Activated CD4-positive, CD25-positive, alpha-beta regulatory T cell treated with anti-CD3 and anti-CD28 coated beads, Interleukin-2, amount 50 U/mL, for 24 hours (primary cell): ENCODE results near the gene AQP6.
"Not testable (repeated sequence)": the region's sequence is repeated elsewhere in the genome, so short reads cannot be mapped to it uniquely, and the experiment has no call there.

Source experiments
- ATAC-seq, 2 donors: fragments of 150-1000 bp; cut with Tn5 transposase; one replicate each; pipeline ENCODE4 v1.10.0; 2021; ENCODE audit warnings: mild to moderate bottlenecking in 1 of 2, moderate library complexity in 1 of 2

The AQP6 gene

GRCh38 chr12:49971141-49971540, 1.6 kb upstream of the AQP6 start:
- ATAC-seq, result no peak

GRCh38 chr12:49972129-49972528, 618 bp upstream of the AQP6 start:
- ATAC-seq, result no peak

GRCh38 chr12:49973361-49973830, 649 bp downstream of the AQP6 start:
- no peak for ATAC-seq

GRCh38 chr12:49974231-49974675, 1.5 kb downstream of the AQP6 start:
- no peak for ATAC-seq

- no peak for ATAC-seq
These were observed 2.0 kb downstream of the AQP6 start for GRCh38 chr12:49974677-49975317.

GRCh38 chr12:49975318-49975761, 2.6 kb downstream of the AQP6 start:
- no peak for ATAC-seq

GRCh38 chr12:49976557-49976956, 3.8 kb downstream of the AQP6 start:
- ATAC-seq, result no peak

GRCh38 chr12:49978125-49978524, 5.4 kb downstream of the AQP6 start:
- ATAC-seq, result no peak

- no peak for ATAC-seq
These were observed 6.4 kb downstream of the AQP6 start for GRCh38 chr12:49979016-49979586.

GRCh38 chr12:49979791-49980190, 7.0 kb downstream of the AQP6 start:
- no peak for ATAC-seq

- no peak for ATAC-seq
These were observed 8.0 kb downstream of the AQP6 start for GRCh38 chr12:49980501-49981349.

GRCh38 chr12:49982246-49983087, 9.7 kb downstream of the AQP6 start:
- ATAC-seq, result no peak

GRCh38 chr12:49983892-49984291, 11.1 kb downstream of the AQP6 start:
- ATAC-seq, result no peak

GRCh38 chr12:49984476-49985359, 12.0 kb downstream of the AQP6 start:
- ATAC-seq, result no peak

GRCh38 chr12:49985981-49986380, 13.2 kb downstream of the AQP6 start:
- peak; percentile 51 to 65 for ATAC-seq

- ATAC-seq, result not testable (repeated sequence)
These were observed 13.7 kb downstream of the AQP6 start for GRCh38 chr12:49986476-49986875.

- no peak for ATAC-seq
These were observed 15.0 kb downstream of the AQP6 start for GRCh38 chr12:49987625-49988303.

- ATAC-seq, result not testable (repeated sequence)
These were observed 16.7 kb downstream of the AQP6 start for GRCh38 chr12:49989400-49989799.

- ATAC-seq, result no peak
These were observed 17.5 kb downstream of the AQP6 start for GRCh38 chr12:49990273-49990672.

- no peak for ATAC-seq
These were observed 25.7 kb downstream of the AQP6 start for GRCh38 chr12:49998453-49998852.

- ATAC-seq, result no peak
These were observed 30.8 kb downstream of the AQP6 start for GRCh38 chr12:50003595-50003994.
